Naive thymus-derived CD4-positive, alpha-beta T cell (primary cell): Measurements from ENCODE around the gene CTCFL. TPM values are rescaled to one million over a fixed set of nuclear protein-coding genes. Genes with fewer than 3 reads are reported as not detected.
A peak's percentile ranks its signal among the peaks of the same experiment; 100 is the strongest.
"Not testable (repeated sequence)": the region's sequence is repeated elsewhere in the genome, so short reads cannot be mapped to it uniquely, and the experiment has no call there.

ENCODE experiments used
- ATAC-seq: fragments of 150-1000 bp; cut with Tn5 transposase; 2 replicates; pipeline ENCODE4 v1.10.0; 2021; ENCODE audit warnings: mild to moderate bottlenecking, moderate library complexity
- CTCF ChIA-PET: fragments of 350-600 bp; sonication (Branson Sonifier 250); formaldehyde crosslinking; loops from one replicate; lab custom pipeline; 2021; ENCODE audit warnings: antibody characterized with exemption; lab: Charles Lee
- POLR2A ChIA-PET: fragments of 350-600 bp; sonication (Branson Sonifier 250); formaldehyde crosslinking; loops from one replicate; lab custom pipeline; 2021; ENCODE audit warnings: antibody characterized with exemption, inconsistent platforms; lab: Charles Lee
- DNase-seq, 9 donors: peaks; one replicate each; pipeline versions ENCODE4 v3.0.0 to v3.0.0-alpha.2; 2020 to 2022; ENCODE audit warnings: mixed read lengths in 1 of 9
- H3K27ac ChIP-seq: one replicate; pipeline ENCODE4 v1.7.0; 2013; ENCODE audit warnings: mild to moderate bottlenecking, low read depth, low read length, moderate library complexity
- H3K27me3 ChIP-seq, 2 donors: one replicate each; pipeline ENCODE4 v1.7.0; 2013; ENCODE audit warnings: low read length in 2 of 2, mild to moderate bottlenecking in 2 of 2, moderate library complexity in 2 of 2; ENCODE audit not compliant: control insufficient read depth in 2 of 2, insufficient read depth in 2 of 2
- H3K36me3 ChIP-seq, 3 experiments: 1 replicate in 2 of 3; 2 replicates in 1 of 3; pipeline ENCODE4 v1.7.0; 2013; ENCODE audit warnings: low read length in 3 of 3, mild to moderate bottlenecking in 3 of 3, moderate library complexity in 1 of 3; ENCODE audit not compliant: insufficient read depth in 3 of 3, control insufficient read depth in 2 of 3
- H3K4me1 ChIP-seq, 2 donors: one replicate each; pipeline ENCODE4 v1.7.0; 2013; ENCODE audit warnings: low read length in 2 of 2, mild to moderate bottlenecking in 2 of 2, moderate library complexity in 1 of 2; ENCODE audit not compliant: control insufficient read depth in 2 of 2, insufficient read depth in 2 of 2
- H3K4me3 ChIP-seq: 2 replicates; pipeline ENCODE4 v1.7.0; 2013; ENCODE audit warnings: mild to moderate bottlenecking, low read length
- H3K9me3 ChIP-seq, 3 experiments: 1 replicate in 2 of 3; 2 replicates in 1 of 3; pipeline ENCODE4 v1.7.0; 2013; ENCODE audit warnings: low read length in 3 of 3; ENCODE audit not compliant: control insufficient read depth in 2 of 3
- H3K27ac Mint-ChIP-seq, 9 donors: one replicate each; pipeline ENCODE4 v1.8.0; 2020 to 2022; ENCODE audit warnings: mixed read lengths in 9 of 9, mild to moderate bottlenecking in 8 of 9, moderate library complexity in 5 of 9, inconsistent platforms in 2 of 9
- H3K27me3 Mint-ChIP-seq, 5 donors: one replicate each; pipeline ENCODE4 v1.8.0; 2021 to 2022; ENCODE audit warnings: mixed read lengths in 5 of 5, mild to moderate bottlenecking in 1 of 5
- H3K36me3 Mint-ChIP-seq, 5 donors: one replicate each; pipeline ENCODE4 v1.8.0; 2020 to 2022; ENCODE audit warnings: mixed read lengths in 5 of 5, mild to moderate bottlenecking in 3 of 5, inconsistent platforms in 1 of 5
- H3K4me1 Mint-ChIP-seq, 7 donors: one replicate each; pipeline ENCODE4 v1.8.0; 2020 to 2022; ENCODE audit warnings: mixed read lengths in 7 of 7, mild to moderate bottlenecking in 3 of 7, inconsistent platforms in 1 of 7
- H3K4me3 Mint-ChIP-seq, 10 donors: one replicate each; pipeline ENCODE4 v1.8.0; 2020 to 2022; ENCODE audit warnings: mild to moderate bottlenecking in 10 of 10, mixed read lengths in 10 of 10, moderate library complexity in 6 of 10, inconsistent platforms in 2 of 10
- H3K9me3 Mint-ChIP-seq, 11 donors: one replicate each; pipeline ENCODE4 v1.8.0; 2020 to 2022; ENCODE audit warnings: mixed read lengths in 11 of 11, mild to moderate bottlenecking in 4 of 11, inconsistent platforms in 1 of 11, moderate library complexity in 1 of 11
- intact Hi-C, 2 donors: fragments of 100-400 bp; cut with micrococcal nuclease; formaldehyde crosslinking; loops; one replicate each; pipeline ENCODE4 v1.15.1; 2023
- polyA plus RNA-seq, 2 donors: library from polyadenylated mRNA; unstranded; fragments of 300-500 nt; fragmentation: Illumina TruSeq; gene quantifications; one replicate each; pipeline ENCODE4 v1.2.3, GENCODE V29; 2021
- total RNA-seq, 6 experiments: library from RNA in 5 of 6; stranded (reverse) in 5 of 6; gene quantifications; 1 replicate in 5 of 6; 2 replicates in 1 of 6; pipeline ENCODE4 v1.2.3 and lab custom pipeline; 2021 to 2026

The CTCFL gene
- total and polyA plus RNA-seq, 7 experiments from 2014 or later, result not detected

- no peaks in the 10 kb centered on the region for H3K36me3 Mint-ChIP-seq
- peaks cover 11 to 47% (median 33%) of the 10 kb centered on the region in 7 donors for H3K4me1 Mint-ChIP-seq
- no peak for ATAC-seq
- no peaks in the 10 kb centered on the region for H3K9me3 Mint-ChIP-seq
- peaks cover 0 to 15% (median 0%) of the 10 kb centered on the region in 5 donors for H3K27me3 Mint-ChIP-seq
- ChIA-PET CTCF (no interaction called here), POLR2A (interaction anchor here (0.7 to 1.4 kb wide), 2 partner anchors 9 to 85 kb away, joined by 3 to 4 read pairs; partner anchors contain the start of gene RBM38)
- Histone ChIP-seq H3K9me3 (no peaks in the 10 kb centered on the region), H3K4me1 (peaks cover 14 to 30% of the 10 kb centered on the region in 2 donors), H3K27ac (no peak overlapping the region), H3K36me3 (no peaks in the 10 kb centered on the region), H3K4me3 (no peak overlapping the region), H3K27me3 (no peaks in the 10 kb centered on the region)
- H3K27ac Mint-ChIP-seq, result peak overlapping the region in 3 of 9 donors; percentile 17 to 51 (median 33)
- no peak overlapping the region for H3K4me3 Mint-ChIP-seq
- no peak for DNase-seq
- intact Hi-C loops, result no loop called here
These were observed 49.4 kb downstream of the CTCFL start for GRCh38 chr20:57475388-57476083.

- H3K36me3 Mint-ChIP-seq, result no peaks in the 10 kb centered on the region
- no peak overlapping the region for H3K4me3 ChIP-seq
- POLR2A ChIA-PET, result interaction anchor here (0.7 to 1.5 kb wide), 2 partner anchors 8 to 76 kb away, joined by 3 to 5 read pairs; no protein-coding TSS in a partner anchor
- H3K4me3 Mint-ChIP-seq, result no peak overlapping the region
- H3K27me3 ChIP-seq, result no peaks in the 10 kb centered on the region
- peak overlapping the region in 2 of 9 donors; percentile 17 to 24 for H3K27ac Mint-ChIP-seq
- no peak for DNase-seq
- no peak overlapping the region for H3K27ac ChIP-seq
- intact Hi-C loops, result no loop called here
- peaks cover 14 to 30% of the 10 kb centered on the region in 2 donors for H3K4me1 ChIP-seq
- no peaks in the 10 kb centered on the region for H3K9me3 ChIP-seq
- peaks cover 0 to 15% (median 0%) of the 10 kb centered on the region in 5 donors for H3K27me3 Mint-ChIP-seq
- CTCF ChIA-PET, result no interaction called here
- no peaks in the 10 kb centered on the region for H3K36me3 ChIP-seq
- H3K4me1 Mint-ChIP-seq, result peaks cover 11 to 43% (median 31%) of the 10 kb centered on the region in 7 donors
- no peak for ATAC-seq
- H3K9me3 Mint-ChIP-seq, result no peaks in the 10 kb centered on the region
These were observed 50.1 kb downstream of the CTCFL start for GRCh38 chr20:57474816-57475215.

GRCh38 chr20:57474205-57474604 lies 50.7 kb downstream of the CTCFL start:
- H3K36me3 Mint-ChIP-seq, result no peaks in the 10 kb centered on the region
- no peaks in the 10 kb centered on the region for H3K36me3 ChIP-seq
- peak overlapping the region in 1 of 10 donors; percentile 58 for H3K4me3 Mint-ChIP-seq
- no peak overlapping the region for H3K4me3 ChIP-seq
- POLR2A ChIA-PET, result interaction anchor here (1.0 to 1.5 kb wide), 6 partner anchors 27 to 82 kb away, joined by 3 to 10 read pairs (median 4); no protein-coding TSS in a partner anchor
- H3K4me1 ChIP-seq, result peaks cover 14 to 30% of the 10 kb centered on the region in 2 donors
- ATAC-seq (no peak), DNase-seq (no peak)
- intact Hi-C loops, result no loop called here
- H3K27me3 ChIP-seq, result no peaks in the 10 kb centered on the region
- peaks cover 9 to 43% (median 31%) of the 10 kb centered on the region in 7 donors for H3K4me1 Mint-ChIP-seq
- CTCF ChIA-PET, result no interaction called here
- H3K27me3 Mint-ChIP-seq, result peaks cover 0 to 12% (median 0%) of the 10 kb centered on the region in 5 donors
- no peak overlapping the region for H3K27ac ChIP-seq
- peak overlapping the region in 6 of 9 donors; percentile 9 to 65 (median 22) for H3K27ac Mint-ChIP-seq
- no peaks in the 10 kb centered on the region for H3K9me3 ChIP-seq
- no peaks in the 10 kb centered on the region for H3K9me3 Mint-ChIP-seq

- Histone ChIP-seq H3K27me3 (no peaks in the 10 kb centered on the region), H3K4me1 (peaks cover 14 to 30% of the 10 kb centered on the region in 2 donors), H3K27ac (no peak overlapping the region), H3K9me3 (no peaks in the 10 kb centered on the region), H3K36me3 (no peaks in the 10 kb centered on the region), H3K4me3 (no peak overlapping the region)
- intact Hi-C loops, result no loop called here
- ChIA-PET CTCF (no interaction called here), POLR2A (interaction anchor here (0.7 to 1.5 kb wide), 10 partner anchors 23 to 81 kb away, joined by 3 to 10 read pairs (median 4); no protein-coding TSS in a partner anchor)
- H3K27ac Mint-ChIP-seq, result peak overlapping the region; percentile 32 to 83 (median 69)
- peaks cover 0 to 9% (median 0%) of the 10 kb centered on the region in 5 donors for H3K27me3 Mint-ChIP-seq
- no peak for DNase-seq
- H3K36me3 Mint-ChIP-seq, result no peaks in the 10 kb centered on the region
- no peaks in the 10 kb centered on the region for H3K9me3 Mint-ChIP-seq
- peak; percentile 82 for ATAC-seq
- H3K4me3 Mint-ChIP-seq, result peak overlapping the region in 8 of 10 donors; percentile 1 to 66 (median 18)
- peaks cover 7 to 43% (median 31%) of the 10 kb centered on the region in 7 donors for H3K4me1 Mint-ChIP-seq
These were observed 51.5 kb downstream of the CTCFL start for GRCh38 chr20:57473246-57474048.

- H3K36me3 Mint-ChIP-seq, DNase-seq, H3K27me3 Mint-ChIP-seq, H3K9me3 ChIP-seq, H3K27me3 ChIP-seq, ATAC-seq, H3K4me3 ChIP-seq, H3K27ac ChIP-seq, H3K9me3 Mint-ChIP-seq, intact Hi-C loops, H3K36me3 ChIP-seq: not testable (repeated sequence)
- ChIA-PET CTCF (interaction anchor here (0.7 kb wide), 1 partner anchor 37 kb away, joined by 3 read pairs; no protein-coding TSS in a partner anchor), POLR2A (interaction anchor here (0.7 to 1.5 kb wide), 4 partner anchors 9 to 74 kb away, joined by 3 to 5 read pairs (median 3); no protein-coding TSS in a partner anchor)
- Mint-ChIP-seq H3K27ac (peak overlapping the region in 6 of 9 donors; percentile 17 to 83 (median 60)), H3K4me3 (peak overlapping the region in 1 of 10 donors; percentile 58), H3K4me1 (peaks cover 7 to 43% (median 31%) of the 10 kb centered on the region in 7 donors)
- H3K4me1 ChIP-seq, result peaks cover 14 to 30% of the 10 kb centered on the region in 2 donors
These were observed 52.5 kb downstream of the CTCFL start for GRCh38 chr20:57472474-57472873.
